HG03159 (cell line): ENCODE measurements around the gene DPEP3.

Source experiments
- ATAC-seq: cut with Tn5 transposase; IDR thresholded peaks from one replicate; pipeline ENCODE4 v1.9.1; 2021; ENCODE audit warnings: mild to moderate bottlenecking, moderate library complexity; ENCODE audit not compliant: unreplicated experiment

DPEP3 gene

DNA sequence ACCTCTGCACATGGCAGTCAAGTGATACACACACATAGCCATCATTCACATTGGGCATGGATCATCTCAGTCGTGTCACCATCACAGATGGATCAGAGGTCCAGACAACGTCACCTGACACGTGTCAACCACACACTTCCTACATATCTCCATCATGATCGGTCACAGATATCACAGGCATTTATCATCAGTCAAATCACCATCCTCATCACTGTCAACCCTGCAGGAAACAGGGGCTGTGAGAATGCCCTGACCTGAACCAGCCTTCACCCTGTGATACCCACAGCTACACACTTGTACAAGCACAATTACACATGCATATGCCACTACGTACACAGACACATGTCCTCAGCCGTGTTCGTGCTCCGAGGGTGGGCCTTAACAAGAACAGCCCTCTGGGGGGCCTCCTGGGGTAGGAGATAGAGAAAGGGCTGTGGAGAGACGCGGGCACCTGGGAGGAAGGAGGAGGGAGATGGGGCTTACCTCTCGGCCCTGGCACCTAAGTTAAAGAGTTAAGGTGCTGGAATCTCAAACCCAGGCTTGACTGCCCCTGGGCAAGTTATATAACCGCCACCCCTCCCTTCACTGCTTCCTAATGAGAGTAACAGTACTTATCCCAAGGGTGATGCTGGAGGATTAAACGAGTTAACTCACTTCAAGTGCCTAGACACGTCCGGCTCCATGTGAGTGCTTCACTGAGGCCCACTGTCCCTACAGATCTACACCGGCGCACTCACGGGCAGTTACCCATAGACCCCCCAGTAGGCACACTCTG is 12.9 kb downstream of the DPEP3 start:
- no peak for ATAC-seq

DNA sequence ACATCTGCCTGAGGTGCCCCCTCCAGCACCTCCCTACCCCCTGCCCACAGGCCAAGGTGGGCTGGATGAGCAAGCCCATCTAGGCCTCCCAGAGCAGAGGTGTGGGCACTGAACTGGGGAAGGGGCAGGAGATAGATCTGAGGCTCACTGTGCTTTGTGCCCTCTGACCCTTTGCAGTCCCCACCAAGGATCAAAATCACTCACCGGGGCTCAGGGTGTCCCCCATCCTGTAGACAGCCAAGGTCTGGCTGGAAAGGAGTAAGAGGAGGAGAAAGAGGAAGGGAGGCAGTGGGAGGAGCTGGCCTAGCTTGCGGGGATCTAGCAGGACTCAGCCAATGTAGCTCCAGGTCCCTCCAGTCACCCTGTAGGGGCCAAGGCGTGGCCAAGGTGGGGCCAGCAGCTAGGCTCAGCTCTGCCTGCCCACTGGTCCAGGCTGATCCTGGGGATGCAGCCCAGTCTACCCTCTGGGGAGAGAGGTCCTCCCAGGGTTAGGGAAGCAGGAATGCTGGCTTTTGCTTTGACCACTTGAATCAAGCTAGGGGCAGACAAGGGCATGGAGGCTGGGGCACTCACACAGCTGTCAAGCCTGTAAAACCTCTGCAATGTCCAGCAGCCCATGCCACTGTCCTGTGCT is 13.6 kb downstream of the DPEP3 start:
- ATAC-seq, result no peak

DNA sequence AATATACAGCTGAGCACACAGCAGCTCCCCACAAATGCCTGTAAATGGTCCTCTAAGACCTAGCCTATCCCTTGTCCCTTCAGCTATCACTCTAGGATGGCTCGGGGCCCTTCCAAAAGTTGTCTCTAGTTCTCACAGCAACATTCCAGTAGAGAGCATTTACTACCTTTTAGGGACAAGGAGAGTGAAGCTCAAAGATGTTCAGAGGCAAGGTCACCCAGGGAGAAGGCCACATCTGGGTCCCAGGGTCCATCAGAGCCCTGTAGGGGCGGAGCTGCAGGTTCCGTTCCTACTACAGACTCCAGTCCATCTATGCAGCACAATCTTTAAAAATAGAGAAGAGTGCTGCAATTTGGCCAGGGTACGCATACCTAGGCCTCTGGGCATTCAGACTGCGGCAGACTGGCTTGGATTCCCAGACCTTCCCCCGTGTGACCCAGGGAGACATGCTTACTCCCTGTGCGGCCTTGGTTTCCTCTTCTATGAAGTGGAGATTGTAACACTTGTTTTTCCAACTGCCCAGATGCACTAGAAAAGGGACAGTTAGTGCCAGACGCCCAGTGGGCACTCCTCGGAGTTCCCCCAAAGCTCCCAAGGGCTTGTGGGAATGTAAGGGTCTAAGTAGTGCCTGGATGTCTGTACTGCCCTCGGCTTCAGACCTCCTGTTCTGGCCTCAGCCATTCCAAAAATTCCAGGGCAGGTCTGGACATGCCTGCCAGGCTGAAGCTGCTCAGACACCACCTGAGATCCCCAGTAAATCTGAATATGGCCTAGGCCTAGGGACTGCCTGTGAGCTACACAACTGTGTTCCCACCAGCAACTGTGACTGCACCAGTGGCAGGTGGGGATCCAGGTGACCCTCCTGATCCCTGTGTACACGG is 14.4 kb downstream of the DPEP3 start:
- ATAC-seq, result no peak

- ATAC-seq, result no peak
Observed at GRCh38 chr16:67964477-67965131, 15.7 kb downstream of the DPEP3 start.

GRCh38 chr16:67963662-67964321 is 16.5 kb downstream of the DPEP3 start:
- ATAC-seq, result no peak

DNA sequence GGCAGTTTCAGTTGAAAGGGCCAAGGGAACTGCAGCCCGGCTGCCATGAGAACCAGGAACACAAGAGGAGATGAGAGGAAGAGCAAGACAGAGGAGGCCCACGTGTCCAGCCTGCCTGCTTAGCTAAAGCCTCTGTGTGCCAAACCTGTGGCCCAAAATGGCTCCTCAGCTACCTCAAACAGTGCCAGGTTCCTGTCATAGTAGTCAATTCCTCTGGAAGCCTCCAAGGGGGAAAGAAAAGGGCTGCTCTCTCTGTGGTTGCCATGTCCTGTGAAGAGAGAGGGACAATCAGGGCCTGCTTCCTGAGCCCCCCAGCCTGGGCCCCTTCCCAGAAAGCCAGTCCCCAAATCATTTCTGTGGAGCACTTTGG is 17.0 kb downstream of the DPEP3 start:
- no peak for ATAC-seq

GRCh38 chr16:67962135-67962534 is 18.2 kb downstream of the DPEP3 start:
- no peak for ATAC-seq

GRCh38 chr16:67961551-67961957 is 18.7 kb downstream of the DPEP3 start:
- ATAC-seq, result no peak

GRCh38 chr16:67959536-67960329 is 20.6 kb downstream of the DPEP3 start:
- no peak for ATAC-seq

- no peak for ATAC-seq
Observed at GRCh38 chr16:67957622-67958021, 22.7 kb downstream of the DPEP3 start.

DNA sequence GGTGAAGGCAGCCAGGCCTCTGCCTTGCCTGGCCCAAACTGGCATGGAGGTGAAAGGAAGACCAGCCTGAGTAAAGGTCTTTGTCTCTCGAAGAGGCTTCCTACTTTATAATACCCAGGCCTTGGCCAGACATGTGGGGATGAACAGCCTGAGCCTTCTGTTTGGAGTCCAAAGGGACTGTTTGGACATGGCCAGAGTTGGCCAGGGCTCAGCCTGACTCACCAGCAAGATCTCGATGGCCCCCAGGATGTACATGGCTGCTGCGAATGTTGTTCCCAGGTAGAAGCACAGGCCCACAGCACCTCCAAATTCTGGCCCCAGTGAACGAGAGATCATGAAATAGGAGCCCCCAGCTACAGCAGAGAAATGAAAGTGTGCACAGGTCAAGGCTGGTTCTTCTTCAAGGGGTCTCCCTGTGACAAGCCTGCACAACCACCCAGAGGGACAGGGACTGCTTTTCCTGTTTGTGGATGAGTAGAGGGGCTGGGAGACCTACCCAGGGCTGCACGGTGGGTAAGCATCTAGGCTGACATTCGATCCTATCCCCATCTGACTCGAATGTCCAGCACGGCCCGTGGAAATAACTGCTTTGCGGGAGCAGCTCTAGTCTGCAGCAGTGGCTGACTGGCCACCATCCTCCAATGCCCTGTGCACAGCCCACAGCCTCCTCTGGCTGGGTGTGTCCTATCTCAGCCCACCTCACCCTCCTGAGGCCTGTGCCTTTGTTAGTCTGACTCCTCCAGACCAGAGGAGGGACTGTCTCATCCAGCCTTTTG is 25.7 kb downstream of the DPEP3 start:
- no peak for ATAC-seq

GRCh38 chr16:67953641-67954375 is 26.5 kb downstream of the DPEP3 start:
- ATAC-seq, result no peak

GRCh38 chr16:67951485-67951884 is 28.8 kb downstream of the DPEP3 start:
- no peak for ATAC-seq

DNA sequence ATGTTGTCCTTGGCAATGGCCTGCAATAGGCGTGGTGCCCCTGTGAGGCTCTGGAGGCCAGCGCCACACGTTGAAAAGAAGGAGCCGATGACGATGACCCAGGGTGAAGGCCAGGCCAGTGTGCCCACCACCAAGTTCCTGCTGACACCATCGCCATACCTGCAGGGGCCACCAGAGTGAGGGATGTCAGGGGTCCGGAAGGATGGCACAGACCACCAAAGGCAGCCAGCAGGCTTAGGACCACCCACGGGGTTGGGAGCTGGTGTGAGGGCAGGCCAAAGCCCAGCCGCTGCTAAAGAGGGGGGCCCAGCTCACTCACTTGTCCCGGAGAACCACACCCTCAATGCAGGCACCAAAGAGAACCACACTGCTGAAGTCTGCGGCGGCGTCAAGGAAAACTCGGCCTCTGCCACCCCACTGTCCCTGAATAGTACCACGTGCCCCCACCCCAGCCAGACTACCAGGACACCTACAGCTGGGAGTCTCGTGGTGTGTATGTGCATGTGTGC is 29.9 kb downstream of the DPEP3 start:
- no peak for ATAC-seq

DNA sequence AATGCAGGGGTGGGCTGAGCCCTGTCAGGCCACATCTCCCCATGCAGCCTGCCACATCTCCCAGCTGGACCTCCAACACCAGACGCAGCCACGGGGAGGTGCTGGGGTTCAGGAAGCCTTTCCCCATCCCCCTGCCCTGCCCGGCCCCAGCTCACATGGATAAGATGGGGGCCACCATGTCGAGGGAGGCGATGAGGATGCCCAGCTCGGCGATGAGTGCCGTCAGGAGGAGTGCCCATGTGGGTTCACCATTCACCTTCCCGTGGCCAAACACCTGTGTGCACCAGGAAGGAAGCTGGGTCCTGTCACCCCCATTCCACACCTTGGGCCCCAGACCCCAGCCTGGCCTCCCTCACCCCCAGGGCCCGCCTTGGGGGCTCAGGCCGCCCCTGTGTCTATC is 30.7 kb downstream of the DPEP3 start:
- ATAC-seq, result no peak

DNA sequence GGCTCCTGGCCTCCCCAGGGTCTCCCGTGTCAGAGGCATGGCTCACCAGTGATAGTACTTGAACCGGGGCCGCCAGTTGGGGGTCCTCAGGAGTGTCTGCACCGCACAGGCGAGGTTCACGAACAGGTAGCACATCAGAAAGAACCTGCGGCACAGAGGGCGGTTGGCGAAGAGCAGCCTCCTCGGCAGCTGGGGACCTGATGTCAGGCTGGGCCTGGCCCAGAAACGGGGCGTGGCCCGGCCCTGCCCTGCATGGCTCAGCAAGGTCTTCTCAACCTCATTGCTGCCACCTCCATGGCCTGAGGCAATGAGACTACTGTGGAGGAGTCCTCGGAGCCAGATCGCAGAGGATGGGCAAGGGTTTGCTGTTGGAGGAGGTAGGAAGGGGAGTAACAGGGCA is 32.3 kb downstream of the DPEP3 start:
- no peak for ATAC-seq

GRCh38 chr16:67946966-67947558 is 33.2 kb downstream of the DPEP3 start:
- no peak for ATAC-seq

DNA sequence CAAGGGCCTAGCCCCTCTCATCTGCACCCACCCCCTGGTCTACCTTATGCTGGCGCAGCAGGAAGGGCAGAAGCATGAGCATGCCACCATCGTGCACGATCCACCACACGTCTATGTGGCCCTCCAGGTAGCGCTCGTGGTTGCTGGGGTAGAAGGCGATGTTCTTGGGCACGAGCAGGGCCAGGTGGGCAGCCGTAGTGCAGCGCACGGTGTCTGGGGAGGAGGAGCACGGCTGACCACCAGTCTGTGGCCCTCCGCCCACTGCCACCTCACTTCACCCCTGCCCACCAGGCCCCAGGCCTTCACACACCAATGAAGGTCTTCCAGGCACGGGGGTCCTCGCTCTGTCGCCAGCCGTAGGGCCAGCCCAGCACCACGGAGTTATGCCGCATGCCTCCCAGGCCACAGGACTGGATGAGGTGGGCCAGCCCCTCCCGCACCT is 34.1 kb downstream of the DPEP3 start:
- no peak for ATAC-seq
